Neural cell (in vitro differentiated cells): ENCODE measurements around the gene ZNRD2.

Experiments used
- CTCF ChIP-seq: fragments of 450-650 bp; IDR thresholded peaks from 2 replicates; pipeline ENCODE4 v1.5.1; 2014; ENCODE audit warnings: antibody characterized with exemption, mild to moderate bottlenecking, moderate library complexity; ENCODE audit not compliant: poor library complexity, severe bottlenecking
- RAD21 ChIP-seq: fragments of 450-650 bp; conservative IDR thresholded peaks from 2 replicates; pipeline ENCODE4 v1.6.1; 2014; ENCODE audit warnings: antibody characterized with exemption, mild to moderate bottlenecking, moderate library complexity
- TAF1 ChIP-seq: IDR thresholded peaks from 2 replicates; pipeline ENCODE4 v1.6.1; 2012; ENCODE audit warnings: low read depth

- TF ChIP-seq CTCF (no peak), TAF1 (no peak), RAD21 (no peak)
These were observed 29.1 kb downstream of the ZNRD2 start for GRCh38 chr11:65599216-65599954.
